Hematopoietic multipotent progenitor cell treated with erythropoietin and hydrocortisone succinate and interleukin-3 and kit ligand, for 6 days (in vitro differentiated cells): Measurements from ENCODE around the gene C1QB.
"Not testable (repeated sequence)": the region's sequence is repeated elsewhere in the genome, so short reads cannot be mapped to it uniquely, and the experiment has no call there.

Experiments
- DNase-seq: peaks from one replicate; pipeline ENCODE4 v3.0.0-alpha.2; 2015

Gene C1QB

GRCh38 chr1:22702296-22703085 is 49.5 kb downstream of the C1QB start:
- no peak for DNase-seq

DNA sequence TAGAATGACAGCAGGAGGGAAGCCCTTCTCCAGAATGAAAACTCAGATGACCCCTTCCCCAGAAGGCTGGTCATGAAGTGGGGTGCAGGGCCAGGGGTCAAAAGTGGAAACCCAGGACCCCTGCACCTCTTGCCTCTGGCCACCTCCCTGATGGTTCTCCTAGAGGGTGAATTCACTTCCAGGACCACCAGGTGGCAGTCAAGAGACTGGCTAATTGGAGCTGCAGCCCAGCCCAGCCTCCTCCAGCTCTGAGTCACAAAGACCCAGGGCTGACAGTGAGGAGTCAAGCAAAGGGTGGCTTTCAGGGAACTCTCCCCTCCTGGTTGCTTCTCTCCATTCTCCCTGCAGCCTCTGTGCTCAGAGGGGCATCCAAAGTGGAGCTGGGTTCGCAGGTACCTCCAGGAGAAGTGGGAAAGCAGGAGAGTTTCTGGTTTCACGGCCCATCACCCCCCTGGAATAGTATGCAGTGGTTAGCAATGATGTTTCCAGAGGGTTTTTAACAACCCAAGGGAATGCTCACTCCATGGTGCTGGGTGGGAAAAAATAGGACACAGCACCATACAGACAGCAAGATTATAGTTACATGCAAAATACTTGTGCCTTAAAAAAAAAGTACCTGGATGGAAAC is 51.5 kb downstream of the C1QB start:
- DNase-seq, result peak; percentile 89

DNA sequence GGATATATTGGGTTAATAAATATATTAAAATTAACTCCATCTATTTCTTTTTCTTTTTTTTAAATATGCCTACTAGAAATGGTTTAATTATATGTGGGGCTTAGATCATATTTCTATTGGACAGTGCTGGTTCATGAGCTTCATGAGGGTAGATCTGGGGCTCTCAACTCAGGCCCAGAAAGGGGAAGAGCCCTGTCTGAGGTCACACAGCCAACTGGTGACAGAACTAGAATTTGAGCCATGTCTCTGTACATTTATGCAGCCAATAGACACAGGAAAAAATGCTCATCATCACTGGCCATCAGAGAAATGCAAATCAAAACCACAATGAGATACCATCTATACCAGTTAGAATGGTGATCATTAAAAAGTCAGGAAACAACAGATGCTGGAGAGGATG is 52.5 kb downstream of the C1QB start:
- no peak for DNase-seq

DNA sequence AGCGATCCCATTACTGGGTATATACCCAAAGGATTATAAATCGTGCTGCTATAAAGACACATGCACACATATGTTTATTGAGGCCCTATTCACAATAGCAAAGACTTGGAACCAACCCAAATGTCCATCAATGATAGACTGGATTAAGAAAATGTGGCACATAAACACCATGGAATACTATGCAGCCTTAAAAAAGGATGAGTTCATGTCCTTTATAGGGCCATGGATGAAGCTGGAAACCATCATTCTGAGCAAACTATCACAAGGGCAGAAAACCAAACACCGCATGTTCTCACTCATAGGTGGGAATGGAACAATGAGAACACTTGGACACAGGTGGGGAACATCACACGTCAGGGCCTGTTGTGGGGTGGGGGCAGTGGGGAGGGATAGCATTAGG is 53.1 kb downstream of the C1QB start:
- DNase-seq, result not testable (repeated sequence)

- no peak for DNase-seq
Observed at GRCh38 chr1:22708777-22709176, 55.7 kb downstream of the C1QB start.

GRCh38 chr1:22709227-22709626 is 56.2 kb downstream of the C1QB start:
- no peak for DNase-seq

GRCh38 chr1:22709891-22710700 is 57.1 kb downstream of the C1QB start:
- peak; percentile 87 for DNase-seq

DNA sequence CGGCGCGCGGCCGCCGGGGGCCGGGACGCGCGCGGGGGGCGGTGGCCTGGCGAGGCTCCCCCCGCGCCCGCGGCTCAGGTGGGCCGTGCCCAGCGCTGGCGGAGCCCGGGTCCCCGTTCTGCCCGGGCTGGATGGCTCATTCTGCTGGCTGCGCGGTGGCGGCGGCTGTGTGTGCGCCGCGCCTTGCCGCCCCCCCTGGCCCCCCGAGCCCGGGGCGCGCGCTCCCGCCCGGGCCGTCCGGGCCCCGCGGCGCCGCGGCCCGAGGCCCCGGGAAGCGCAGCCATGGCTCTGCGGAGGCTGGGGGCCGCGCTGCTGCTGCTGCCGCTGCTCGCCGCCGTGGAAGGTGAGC is 57.6 kb downstream of the C1QB start, which contains the start of gene EPHB2:
EPHB2 (plus strand) TSS at position 139 of the 349 bp plus-strand sequence; CDS start at position 283, 144 bp downstream.
- peak; percentile 63 for DNase-seq

- DNase-seq, result no peak
Observed at GRCh38 chr1:22711071-22711470, 58.0 kb downstream of the C1QB start.
